ENCODE results near the gene PCLO.
"Not testable (repeated sequence)": the region's sequence is repeated elsewhere in the genome, so short reads cannot be mapped to it uniquely, and the experiment has no call there.

PCLO gene

GRCh38 chr7:83130623-83131545, 31.8 kb downstream of the PCLO start:
- no peak for DNase-seq (ENCODE audit: low read depth)

- no peak for DNase-seq (ENCODE audit: low read depth)
Measured at GRCh38 chr7:83130191-83130590, 32.5 kb downstream of the PCLO start.

GRCh38 chr7:83119494-83119893, 43.2 kb downstream of the PCLO start:
- no peak for DNase-seq (ENCODE audit: low read depth)

- DNase-seq (ENCODE audit: low read depth) = no peak
Measured at GRCh38 chr7:83119026-83119382, 43.7 kb downstream of the PCLO start.

- DNase-seq (ENCODE audit: low read depth) = no peak
Measured at GRCh38 chr7:83118347-83119025, 44.2 kb downstream of the PCLO start.

- no peak for DNase-seq (ENCODE audit: low read depth)
Measured at GRCh38 chr7:83117466-83117865, 45.2 kb downstream of the PCLO start.

- no peak for DNase-seq (ENCODE audit: low read depth)
Measured at GRCh38 chr7:83111391-83111790, 51.3 kb downstream of the PCLO start.

GRCh38 chr7:83109352-83109751, 53.3 kb downstream of the PCLO start:
- no peak for DNase-seq (ENCODE audit: low read depth)

- no peak for DNase-seq (ENCODE audit: low read depth)
Measured at GRCh38 chr7:83105948-83106347, 56.7 kb downstream of the PCLO start.

- no peak for DNase-seq (ENCODE audit: low read depth)
Measured at GRCh38 chr7:83105063-83105462, 57.6 kb downstream of the PCLO start.

- no peak for DNase-seq (ENCODE audit: low read depth)
Measured at GRCh38 chr7:83101530-83101929, 61.2 kb downstream of the PCLO start.

GRCh38 chr7:83096065-83096580, 66.6 kb downstream of the PCLO start:
- DNase-seq (ENCODE audit: low read depth) = no peak

GRCh38 chr7:83085299-83085698, 77.4 kb downstream of the PCLO start:
- DNase-seq (ENCODE audit: low read depth) = no peak

- DNase-seq (ENCODE audit: low read depth) = not testable (repeated sequence)
Measured at GRCh38 chr7:83079879-83080278, 82.8 kb downstream of the PCLO start.

GRCh38 chr7:83077328-83077727, 85.4 kb downstream of the PCLO start:
- DNase-seq (ENCODE audit: low read depth) = no peak

- no peak for DNase-seq (ENCODE audit: low read depth)
Measured at GRCh38 chr7:83072576-83073517, 89.8 kb downstream of the PCLO start.

- no peak for DNase-seq (ENCODE audit: low read depth)
Measured at GRCh38 chr7:83065714-83066113, 97.0 kb downstream of the PCLO start.

GRCh38 chr7:83060218-83060617, 102.5 kb downstream of the PCLO start:
- DNase-seq (ENCODE audit: low read depth) = no peak

GRCh38 chr7:83058667-83059066, 104.0 kb downstream of the PCLO start:
- DNase-seq (ENCODE audit: low read depth) = no peak

GRCh38 chr7:83055197-83055596, 107.5 kb downstream of the PCLO start:
- DNase-seq (ENCODE audit: low read depth) = no peak

- no peak for DNase-seq (ENCODE audit: low read depth)
Measured at GRCh38 chr7:83054472-83054871, 108.2 kb downstream of the PCLO start.

GRCh38 chr7:83053965-83054364, 108.7 kb downstream of the PCLO start:
- DNase-seq (ENCODE audit: low read depth) = no peak
